Kidney (tissue), 14 donors: ENCODE data around the gene TTC23. TPM values are rescaled to one million over a fixed set of nuclear protein-coding genes. Genes with fewer than 3 reads are reported as not detected.

ENCODE experiments used
- DNase-seq, 5 donors: peaks; one replicate each; pipeline ENCODE4 v3.0.0-alpha.2; 2013 to 2020
- FAIRE-seq: peaks from 2 replicates; lab custom pipeline; 2012; peaks lifted over from hg19 to GRCh38; lab: Jason Lieb, UNC
- H3K27ac ChIP-seq, 2 donors: one replicate each; pipeline ENCODE4 v1.7.0; 2013; ENCODE audit warnings: low read depth in 2 of 2, low read length in 2 of 2, inconsistent platforms in 1 of 2
- H3K27me3 ChIP-seq: one replicate; pipeline ENCODE4 v1.7.1; 2013; ENCODE audit warnings: low read length, inconsistent platforms; ENCODE audit not compliant: control insufficient read depth, insufficient read depth
- H3K36me3 ChIP-seq, 3 donors: one replicate each; pipeline versions ENCODE4 v1.7.0 to v1.7.1; 2013; ENCODE audit warnings: low read length in 3 of 3, control low read depth in 1 of 3, inconsistent platforms in 1 of 3; ENCODE audit not compliant: insufficient read depth in 3 of 3, control insufficient read depth in 2 of 3
- H3K4me1 ChIP-seq, 3 donors: one replicate each; pipeline versions ENCODE4 v1.7.0 to v1.7.1; 2013; ENCODE audit warnings: low read length in 3 of 3, inconsistent platforms in 1 of 3, low read depth in 1 of 3; ENCODE audit not compliant: control insufficient read depth in 2 of 3, insufficient read depth in 2 of 3
- H3K4me3 ChIP-seq, 3 donors: one replicate each; pipeline versions ENCODE4 v1.7.0 to v1.8.1; 2013; ENCODE audit warnings: low read length in 3 of 3, control low read depth in 1 of 3, inconsistent platforms in 1 of 3
- H3K9ac ChIP-seq, 3 donors: one replicate each; pipeline versions ENCODE4 v1.7.0 to v1.7.1; 2013; ENCODE audit warnings: low read length in 3 of 3, control low read depth in 1 of 3, inconsistent platforms in 1 of 3
- H3K9me3 ChIP-seq, 3 donors: one replicate each; pipeline versions ENCODE4 v1.7.0 to v1.7.1; 2013; ENCODE audit warnings: low read length in 3 of 3, control low read depth in 1 of 3, inconsistent platforms in 1 of 3; ENCODE audit not compliant: control insufficient read depth in 2 of 3, insufficient read depth in 1 of 3
- intact Hi-C: fragments of 100-400 bp; cut with DNase I; formaldehyde crosslinking; loops from one replicate; pipeline ENCODE4 v1.11.1; 2022
- polyA plus RNA-seq: library from polyadenylated mRNA; stranded (reverse); fragments of 350-450 nt; fragmentation: Illumina TruSeq; extraction: RNeasy Lipid Tissue Mini Kit (QIAGEN cat#74804); gene quantifications from one replicate; pipeline ENCODE4 v1.2.3, GENCODE V29; 2014; ENCODE audit warnings: low read depth, low replicate concordance; ENCODE audit not compliant: insufficient read depth
- total RNA-seq: library from RNA; stranded (reverse); fragmentation: NEBNext Ultra II Directional; extraction: Animal tissue kit (Norgen Biotek cat#: 25700); gene quantifications from one replicate; pipeline ENCODE4 v1.2.1, GENCODE V29; 2021
- TF ChIP-seq, protein P1 (sequence below): IDR thresholded peaks from 3 replicates; pipeline ENCODE4 v1.5.1; 2012; ENCODE audit warnings: mild to moderate bottlenecking, moderate library complexity, borderline replicate concordance; ENCODE audit not compliant: insufficient read depth; ENCODE audit errors: extremely low read depth
- donor health status: control.
- donor health status: control.
- donor health status: control.
- donor health status: control.
- donor health status: control.
- donor health status: DM: yes; HTN: yes; CAD: no.
- donor health status: Normal renal cell carcinoma (clear cell type).

TTC23 gene
- total and polyA plus RNA-seq, 2 donors from 2014 or later: 11.2 to 23.6 TPM

DNA sequence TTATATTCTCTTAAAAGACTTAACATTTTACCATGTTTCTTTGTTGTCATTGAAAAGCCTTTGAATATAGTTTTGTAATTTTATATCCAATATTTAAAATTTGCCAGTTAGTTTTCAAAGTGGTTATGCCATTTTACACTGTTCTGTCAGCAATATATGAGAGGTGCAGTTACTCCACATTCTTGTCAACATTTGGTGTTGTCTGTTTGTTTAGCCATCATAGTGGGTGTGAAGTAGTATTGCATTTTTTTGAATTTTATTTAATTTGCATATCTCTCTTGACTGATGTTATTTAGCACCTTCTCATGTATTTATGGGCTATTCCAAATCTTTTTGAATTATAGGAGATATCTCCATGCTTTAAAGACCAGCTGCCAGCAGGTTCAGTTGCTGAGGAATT is 42.3 kb upstream of the TTC23 start:
- no peak overlapping the region for H3K4me3 ChIP-seq
- no peak overlapping the region for H3K9ac ChIP-seq
- intact Hi-C loops: no loop called here
- TF ChIP-seq, protein P1, sequence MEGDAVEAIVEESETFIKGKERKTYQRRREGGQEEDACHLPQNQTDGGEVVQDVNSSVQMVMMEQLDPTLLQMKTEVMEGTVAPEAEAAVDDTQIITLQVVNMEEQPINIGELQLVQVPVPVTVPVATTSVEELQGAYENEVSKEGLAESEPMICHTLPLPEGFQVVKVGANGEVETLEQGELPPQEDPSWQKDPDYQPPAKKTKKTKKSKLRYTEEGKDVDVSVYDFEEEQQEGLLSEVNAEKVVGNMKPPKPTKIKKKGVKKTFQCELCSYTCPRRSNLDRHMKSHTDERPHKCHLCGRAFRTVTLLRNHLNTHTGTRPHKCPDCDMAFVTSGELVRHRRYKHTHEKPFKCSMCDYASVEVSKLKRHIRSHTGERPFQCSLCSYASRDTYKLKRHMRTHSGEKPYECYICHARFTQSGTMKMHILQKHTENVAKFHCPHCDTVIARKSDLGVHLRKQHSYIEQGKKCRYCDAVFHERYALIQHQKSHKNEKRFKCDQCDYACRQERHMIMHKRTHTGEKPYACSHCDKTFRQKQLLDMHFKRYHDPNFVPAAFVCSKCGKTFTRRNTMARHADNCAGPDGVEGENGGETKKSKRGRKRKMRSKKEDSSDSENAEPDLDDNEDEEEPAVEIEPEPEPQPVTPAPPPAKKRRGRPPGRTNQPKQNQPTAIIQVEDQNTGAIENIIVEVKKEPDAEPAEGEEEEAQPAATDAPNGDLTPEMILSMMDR: no peak
- DNase-seq (no peak), FAIRE-seq (no peak)
- H3K27ac ChIP-seq: no peak overlapping the region
- H3K27me3 ChIP-seq: no peaks in the 10 kb centered on the region
- no peaks in the 10 kb centered on the region for H3K4me1 ChIP-seq
- H3K9me3 ChIP-seq: no peaks in the 10 kb centered on the region
- H3K36me3 ChIP-seq: peaks cover 0 to 7% (median 5%) of the 10 kb centered on the region in 3 donors

DNA sequence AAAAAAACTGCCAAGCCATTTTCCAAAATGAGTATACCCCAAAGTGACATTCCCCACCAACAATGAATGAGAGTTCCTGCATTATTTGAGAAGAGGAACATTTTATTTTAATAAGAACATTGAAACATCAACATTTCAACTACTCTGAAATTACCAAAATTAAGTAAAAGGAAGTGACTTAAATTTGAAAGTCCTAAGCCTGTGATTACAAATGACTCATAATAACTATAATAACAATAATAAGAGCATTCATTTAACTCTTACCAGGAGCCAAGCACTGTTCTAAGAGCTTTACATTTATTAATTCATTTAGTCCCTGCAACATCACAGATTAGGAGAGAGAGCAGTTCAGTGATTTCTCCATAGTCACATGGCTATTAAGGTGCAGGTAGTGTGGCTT is 34.3 kb upstream of the TTC23 start:
- Histone ChIP-seq H3K27me3 (no peaks in the 10 kb centered on the region), H3K36me3 (no peaks in the 10 kb centered on the region), H3K9ac (no peak overlapping the region), H3K4me3 (no peak overlapping the region), H3K27ac (no peak overlapping the region), H3K9me3 (no peaks in the 10 kb centered on the region), H3K4me1 (peaks cover 0 to 4% (median 0%) of the 10 kb centered on the region in 3 donors)
- intact Hi-C loops: no loop called here
- FAIRE-seq: no peak
- DNase-seq: no peak
- TF ChIP-seq, protein P1: no peak

DNA sequence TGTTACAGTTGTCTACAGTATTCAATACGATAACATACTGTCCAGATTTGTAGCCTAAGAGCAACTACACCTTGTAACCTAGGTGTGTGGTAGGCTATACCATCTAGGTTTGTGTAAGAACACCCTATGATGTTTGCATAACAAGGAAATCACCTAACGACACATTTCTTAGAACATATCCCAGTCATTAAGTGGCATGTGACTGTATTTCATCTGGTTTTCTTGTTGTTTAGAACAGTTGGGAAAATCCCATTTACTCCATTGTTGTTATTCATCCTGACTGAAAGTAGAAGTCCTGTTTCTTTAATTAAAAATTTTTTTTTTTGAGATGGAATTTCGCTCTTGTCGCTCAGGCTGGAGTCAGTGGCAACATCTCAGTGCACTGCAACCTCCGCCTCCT is 33.2 kb upstream of the TTC23 start:
- H3K27ac ChIP-seq: no peak overlapping the region
- intact Hi-C loops: no loop called here
- H3K9me3 ChIP-seq: no peaks in the 10 kb centered on the region
- no peak overlapping the region for H3K9ac ChIP-seq
- FAIRE-seq: no peak
- H3K4me1 ChIP-seq: peaks cover 0 to 4% (median 0%) of the 10 kb centered on the region in 3 donors
- no peaks in the 10 kb centered on the region for H3K36me3 ChIP-seq
- H3K4me3 ChIP-seq: no peak overlapping the region
- TF ChIP-seq, protein P1: no peak
- DNase-seq: no peak
- no peaks in the 10 kb centered on the region for H3K27me3 ChIP-seq

DNA sequence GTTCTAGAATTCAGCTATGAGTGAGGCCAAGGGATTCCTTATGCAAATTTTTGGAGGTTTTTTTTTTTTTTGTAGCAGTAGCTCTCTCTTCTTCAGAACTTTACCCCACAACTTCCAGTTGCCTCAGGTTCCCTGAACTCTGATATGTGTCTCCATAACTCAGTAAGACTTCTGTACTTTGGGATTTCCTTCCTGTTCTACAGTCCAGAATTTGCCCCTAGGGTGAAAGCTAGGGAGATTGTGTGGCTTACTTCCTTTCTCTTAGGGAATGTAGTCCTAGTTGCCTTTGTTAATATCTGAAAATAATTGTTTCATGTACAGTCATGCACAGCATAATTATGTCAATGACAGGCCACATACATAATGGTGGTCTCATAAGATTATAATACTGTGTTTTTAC is 32.7 kb upstream of the TTC23 start:
- intact Hi-C loops: no loop called here
- Histone ChIP-seq H3K27me3 (no peaks in the 10 kb centered on the region), H3K4me3 (no peak overlapping the region), H3K27ac (no peak overlapping the region), H3K4me1 (peaks cover 0 to 4% (median 0%) of the 10 kb centered on the region in 3 donors), H3K9ac (no peak overlapping the region), H3K36me3 (no peaks in the 10 kb centered on the region), H3K9me3 (no peaks in the 10 kb centered on the region)
- TF ChIP-seq, protein P1: no peak
- DNase-seq: no peak
- FAIRE-seq: no peak
